Retinal pigment epithelial cell (primary cell): Measurements from ENCODE around the gene SEMA3B.
A peak's percentile ranks its signal among the peaks of the same experiment; 100 is the strongest.

Experiments used
- DNase-seq: peaks from one replicate; pipeline ENCODE4 v3.0.0-alpha.2; 2010; ENCODE audit warnings: low read depth
- H3K4me3 ChIP-seq: 2 replicates; pipeline ENCODE4 v1.5.1; 2011; ENCODE audit warnings: mild to moderate bottlenecking, low read length, control low read depth, moderate library complexity
- CTCF ChIP-seq: conservative IDR thresholded peaks from 2 replicates; pipeline ENCODE4 v1.5.1; 2011; ENCODE audit warnings: low read depth, low read length, control low read depth, inconsistent platforms

The SEMA3B gene

GRCh38 chr3:50318163-50318562, 49.2 kb downstream of the SEMA3B start:
- H3K4me3 ChIP-seq, result no peak overlapping the region
- DNase-seq, result no peak
- no peak for TF ChIP-seq CTCF

GRCh38 chr3:50318615-50319014, 49.7 kb downstream of the SEMA3B start:
- no peak overlapping the region for H3K4me3 ChIP-seq

GRCh38 chr3:50319181-50319893, 50.4 kb downstream of the SEMA3B start:
- no peak overlapping the region for H3K4me3 ChIP-seq
- no peak for DNase-seq
- TF ChIP-seq CTCF, result no peak

More at GRCh38 chr3:50318615-50319014, 49.7 kb downstream of the SEMA3B start:
- DNase-seq, result no peak
- TF ChIP-seq CTCF, result no peak

GRCh38 chr3:50319894-50320625, 51.1 kb downstream of the SEMA3B start:
- TF ChIP-seq CTCF, result no peak
- DNase-seq, result no peak
- peak overlapping the region; percentile 90 for H3K4me3 ChIP-seq

- H3K4me3 ChIP-seq, result peak overlapping the region; percentile 90
- TF ChIP-seq CTCF, result no peak
- DNase-seq, result no peak
Observed at GRCh38 chr3:50320853-50321335, 51.9 kb downstream of the SEMA3B start.

- H3K4me3 ChIP-seq, result peak overlapping the region; percentile 90
- peak; percentile 57 for TF ChIP-seq CTCF
- DNase-seq, result peak; percentile 63
Observed at GRCh38 chr3:50321336-50322114, 52.6 kb downstream of the SEMA3B start.

- no peak for TF ChIP-seq CTCF
- H3K4me3 ChIP-seq, result peak overlapping the region; percentile 90
- DNase-seq, result no peak
Observed at GRCh38 chr3:50322115-50322385, 53.1 kb downstream of the SEMA3B start.
